ENCODE results near the gene CNN2.

Gene CNN2

DNA sequence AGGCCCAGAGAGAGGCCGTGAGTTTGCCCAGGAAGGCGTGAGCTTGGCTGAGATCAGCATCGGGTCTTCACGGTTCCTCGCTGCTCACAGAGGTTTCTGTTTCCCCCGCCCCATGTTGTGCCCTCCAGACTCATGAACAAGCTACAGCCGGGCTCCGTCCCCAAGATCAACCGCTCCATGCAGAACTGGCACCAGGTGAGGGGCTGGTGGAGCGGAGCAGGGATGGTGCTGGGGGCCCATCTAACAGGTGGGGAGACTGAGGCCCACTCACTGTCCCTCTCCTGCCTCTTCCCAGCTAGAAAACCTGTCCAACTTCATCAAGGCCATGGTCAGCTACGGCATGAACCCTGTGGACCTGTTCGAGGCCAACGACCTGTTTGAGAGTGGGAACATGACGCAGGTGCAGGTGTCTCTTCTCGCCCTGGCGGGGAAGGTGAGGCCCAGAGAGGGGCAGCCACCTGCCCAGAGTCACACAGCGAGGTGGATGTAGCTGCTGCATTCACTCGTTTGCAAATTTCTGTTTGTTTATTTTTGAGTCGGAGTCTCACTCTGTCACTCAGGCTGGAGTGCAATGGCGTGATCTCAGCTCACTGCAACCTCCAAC lies 6.0 kb downstream of the CNN2 start:
- no peak for DNase-seq

- DNase-seq = no peak
Measured at GRCh38 chr19:1035998-1036621, 9.7 kb downstream of the CNN2 start.

- no peak for DNase-seq
Measured at GRCh38 chr19:1037621-1038064, 11.2 kb downstream of the CNN2 start.

GRCh38 chr19:1038978-1039645 lies 12.7 kb downstream of the CNN2 start:
- DNase-seq = no peak

DNA sequence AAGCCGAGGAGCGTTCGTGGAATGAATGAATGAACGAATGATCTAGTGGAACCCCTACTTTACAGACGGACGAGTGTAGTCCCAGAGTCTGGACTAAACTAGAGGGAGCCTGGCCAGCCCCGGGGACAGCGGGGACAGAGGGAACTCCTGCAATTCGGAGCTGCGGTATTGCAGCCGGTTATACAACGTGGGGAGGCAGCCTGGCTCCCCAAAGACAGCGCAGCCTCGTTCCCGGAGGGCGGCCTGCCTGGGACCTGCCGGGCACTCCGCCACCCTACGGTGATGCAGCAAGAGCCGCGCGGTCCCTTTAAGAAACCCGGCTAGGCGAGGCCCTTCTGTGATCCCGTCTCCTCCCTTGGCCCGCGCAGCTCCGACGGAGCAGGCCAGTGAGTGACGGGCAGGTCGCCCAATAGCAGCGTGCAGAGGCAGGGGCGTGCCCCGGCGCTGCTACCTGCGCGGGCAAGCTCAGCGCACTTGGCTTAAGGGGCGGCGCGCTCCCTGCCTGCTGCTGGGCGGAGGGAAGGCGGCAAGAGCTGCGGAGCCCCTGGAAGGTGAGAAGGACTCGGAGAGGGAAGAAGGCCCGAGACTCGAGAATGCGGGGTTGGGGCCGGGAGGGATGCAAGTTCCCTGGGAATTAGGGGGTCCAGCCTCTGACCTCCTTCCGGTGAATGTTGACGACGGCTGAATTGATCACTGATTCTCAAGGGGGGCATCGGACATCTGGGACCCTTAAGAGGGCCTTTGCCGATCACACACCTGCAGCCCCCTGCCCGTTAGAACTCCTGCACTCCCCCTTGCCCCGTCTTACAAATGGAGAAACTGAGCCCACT lies 13.5 kb downstream of the CNN2 start, which contains the start of gene ABCA7:
TSS of gene ABCA7 (plus strand) at position 462 of the 830 bp plus-strand sequence. CDS start 1,255 bp downstream, outside the sequence.
- DNase-seq = peak; percentile 95

- DNase-seq = peak; percentile 91
Measured at GRCh38 chr19:1040476-1041271, 14.3 kb downstream of the CNN2 start.

GRCh38 chr19:1041272-1041834 lies 14.9 kb downstream of the CNN2 start:
- DNase-seq = no peak

DNA sequence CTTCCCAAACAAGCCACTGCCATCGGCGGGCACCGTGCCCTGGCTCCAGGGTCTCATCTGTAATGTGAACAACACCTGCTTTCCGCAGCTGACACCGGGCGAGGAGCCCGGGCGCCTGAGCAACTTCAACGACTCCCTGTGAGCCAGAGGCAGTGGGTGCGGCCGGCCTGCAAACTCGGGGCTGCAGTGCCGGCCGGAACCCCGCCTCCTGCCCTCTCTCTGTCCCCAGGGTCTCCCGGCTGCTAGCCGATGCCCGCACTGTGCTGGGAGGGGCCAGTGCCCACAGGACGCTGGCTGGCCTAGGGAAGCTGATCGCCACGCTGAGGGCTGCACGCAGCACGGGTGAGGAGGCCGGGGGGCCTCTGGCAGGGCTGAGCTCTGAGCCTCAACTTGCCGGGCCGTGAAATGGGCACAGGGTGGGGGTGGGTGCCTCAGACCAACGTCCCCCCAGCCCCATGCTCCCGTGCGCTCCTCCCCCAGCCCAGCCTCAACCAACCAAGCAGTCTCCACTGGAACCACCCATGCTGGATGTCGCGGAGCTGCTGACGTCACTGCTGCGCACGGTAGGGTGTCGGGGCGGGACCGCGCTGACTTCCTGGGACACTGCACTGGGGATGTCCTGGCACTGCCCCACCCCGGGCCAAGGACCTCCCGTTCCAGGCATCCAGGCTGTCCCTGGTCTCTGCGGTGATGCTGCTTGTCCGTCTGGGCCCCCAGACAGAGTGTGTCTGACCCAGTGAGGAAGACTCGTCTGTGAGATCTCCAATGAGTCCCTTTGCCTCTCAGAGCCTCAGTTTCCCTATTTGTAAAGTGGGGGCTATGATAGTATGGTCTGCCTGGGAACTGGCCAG lies 15.7 kb downstream of the CNN2 start:
- no peak for DNase-seq

- DNase-seq = peak; percentile 62
Measured at GRCh38 chr19:1042689-1043511, 16.5 kb downstream of the CNN2 start.

DNA sequence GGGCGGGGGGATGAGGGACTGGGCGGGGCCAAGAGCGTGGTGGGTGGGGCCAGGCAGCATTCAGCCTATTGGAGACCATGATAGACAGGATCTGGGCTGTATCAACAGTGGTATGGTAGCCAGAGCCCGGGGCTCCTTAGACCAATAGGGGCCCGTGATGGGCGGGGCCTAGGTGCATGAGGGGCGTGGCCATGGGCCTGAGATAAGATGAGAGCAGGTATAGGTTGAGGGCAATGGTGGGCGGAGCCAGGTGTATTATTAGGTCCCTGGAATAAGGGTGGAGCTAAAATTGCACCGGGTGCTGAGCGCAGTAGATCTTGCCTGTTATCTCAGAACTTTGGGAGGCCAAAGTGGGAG lies 18.8 kb downstream of the CNN2 start:
- no peak for DNase-seq

GRCh38 chr19:1046117-1046626 lies 19.8 kb downstream of the CNN2 start:
- DNase-seq = no peak

DNA sequence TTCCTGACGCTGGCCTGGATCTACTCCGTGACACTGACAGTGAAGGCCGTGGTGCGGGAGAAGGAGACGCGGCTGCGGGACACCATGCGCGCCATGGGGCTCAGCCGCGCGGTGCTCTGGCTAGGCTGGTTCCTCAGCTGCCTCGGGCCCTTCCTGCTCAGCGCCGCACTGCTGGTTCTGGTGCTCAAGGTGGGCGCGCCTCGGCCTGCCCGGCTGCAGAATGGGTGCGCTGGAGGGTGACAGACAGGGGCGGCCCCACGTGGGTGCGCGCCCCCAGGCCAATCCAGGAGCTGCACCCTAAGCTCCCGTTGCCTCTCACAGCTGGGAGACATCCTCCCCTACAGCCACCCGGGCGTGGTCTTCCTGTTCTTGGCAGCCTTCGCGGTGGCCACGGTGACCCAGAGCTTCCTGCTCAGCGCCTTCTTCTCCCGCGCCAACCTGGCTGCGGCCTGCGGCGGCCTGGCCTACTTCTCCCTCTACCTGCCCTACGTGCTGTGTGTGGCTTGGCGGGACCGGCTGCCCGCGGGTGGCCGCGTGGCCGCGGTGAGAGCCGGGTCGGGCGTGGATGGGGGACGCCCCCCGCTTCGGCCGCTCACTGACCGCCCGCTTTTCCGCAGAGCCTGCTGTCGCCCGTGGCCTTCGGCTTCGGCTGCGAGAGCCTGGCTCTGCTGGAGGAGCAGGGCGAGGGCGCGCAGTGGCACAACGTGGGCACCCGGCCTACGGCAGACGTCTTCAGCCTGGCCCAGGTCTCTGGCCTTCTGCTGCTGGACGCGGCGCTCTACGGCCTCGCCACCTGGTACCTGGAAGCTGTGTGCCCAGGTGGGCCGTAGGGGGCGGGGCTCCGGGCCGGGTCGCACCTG lies 20.7 kb downstream of the CNN2 start:
- DNase-seq = no peak

- DNase-seq = no peak
Measured at GRCh38 chr19:1047696-1048147, 21.3 kb downstream of the CNN2 start.

- DNase-seq = no peak
Measured at GRCh38 chr19:1049106-1049505, 22.7 kb downstream of the CNN2 start.

DNA sequence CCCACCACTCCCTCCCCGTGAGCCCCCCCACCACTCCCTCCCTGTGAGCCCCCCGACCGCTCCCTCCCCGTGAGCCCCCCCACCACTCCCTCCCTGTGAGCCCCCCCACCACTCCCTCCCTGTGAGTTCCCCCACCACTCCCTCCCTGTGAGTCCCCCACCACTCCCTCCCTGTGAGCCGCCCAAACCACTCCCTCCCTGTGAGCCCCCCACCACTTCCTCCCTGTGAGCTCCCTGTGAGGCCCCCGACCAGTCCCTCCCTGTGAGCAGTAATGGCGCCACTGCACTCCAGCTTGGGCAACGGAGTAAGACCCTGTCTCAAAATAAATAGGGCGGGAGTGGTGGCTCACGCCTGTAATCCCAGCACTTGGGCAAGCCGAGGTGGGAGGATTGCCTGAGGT lies 23.4 kb downstream of the CNN2 start:
- no peak for DNase-seq

- DNase-seq = no peak
Measured at GRCh38 chr19:1050989-1051788, 24.8 kb downstream of the CNN2 start.

GRCh38 chr19:1051791-1052190 lies 25.4 kb downstream of the CNN2 start:
- no peak for DNase-seq

GRCh38 chr19:1052349-1052975 lies 26.1 kb downstream of the CNN2 start:
- DNase-seq = no peak

Measured in NCI-H1105 (cell line).